Activated naive CD8-positive, alpha-beta T cell treated with anti-CD3 and anti-CD28 coated beads, Interleukin-2, amount 10 ng/mL, durations not matched to agents 7 days and 5 days (primary cell): Measurements from ENCODE around the gene GRM8. TPM values are rescaled to one million over a fixed set of nuclear protein-coding genes. Genes with fewer than 3 reads are reported as not detected.

Experiments
- ATAC-seq: fragments of 150-1000 bp; cut with Tn5 transposase; one replicate; pipeline ENCODE4 v1.10.0; 2021; ENCODE audit warnings: low read depth, moderate library complexity
- POLR2A ChIA-PET: fragments of 350-600 bp; sonication (Branson Sonifier 250); formaldehyde crosslinking; loops from one replicate; lab custom pipeline; 2021; ENCODE audit warnings: antibody characterized with exemption; lab: Charles Lee
- DNase-seq: peaks from one replicate; pipeline ENCODE4 v3.0.0; 2021
- H3K27ac Mint-ChIP-seq: one replicate; pipeline ENCODE4 v1.8.0; 2022; ENCODE audit warnings: mild to moderate bottlenecking, mixed read lengths
- H3K27me3 Mint-ChIP-seq: one replicate; pipeline ENCODE4 v1.8.0; 2022; ENCODE audit warnings: mild to moderate bottlenecking, moderate library complexity, mixed read lengths
- H3K36me3 Mint-ChIP-seq: one replicate; pipeline ENCODE4 v1.8.0; 2021; ENCODE audit warnings: mild to moderate bottlenecking, mixed read lengths
- H3K4me1 Mint-ChIP-seq: one replicate; pipeline ENCODE4 v1.8.0; 2021; ENCODE audit warnings: mixed read lengths
- H3K4me3 Mint-ChIP-seq: one replicate; pipeline ENCODE4 v1.8.0; 2022; ENCODE audit warnings: mild to moderate bottlenecking, moderate library complexity, mixed read lengths
- H3K9me3 Mint-ChIP-seq: one replicate; pipeline ENCODE4 v1.8.0; 2021; ENCODE audit warnings: mixed read lengths
- total RNA-seq, 2 experiments: library from RNA; stranded (reverse); gene quantifications; one replicate each; pipeline ENCODE4 v1.2.3, GENCODE V29; 2021

The GRM8 gene
- total RNA-seq, 2 experiments from 2014 or later, result not detected

- POLR2A ChIA-PET, result no interaction called here
- no peaks in the 10 kb centered on the region for H3K27me3 Mint-ChIP-seq
- peaks cover 3% of the 10 kb centered on the region for H3K9me3 Mint-ChIP-seq
- DNase-seq (no peak), ATAC-seq (no peak)
- H3K36me3 Mint-ChIP-seq, result no peaks in the 10 kb centered on the region
- H3K4me1 Mint-ChIP-seq, result no peaks in the 10 kb centered on the region
- no peak overlapping the region for H3K4me3 Mint-ChIP-seq
- H3K27ac Mint-ChIP-seq, result no peak overlapping the region
These were observed 727.8 kb downstream of the GRM8 start for GRCh38 chr7:126524967-126525366.

DNA sequence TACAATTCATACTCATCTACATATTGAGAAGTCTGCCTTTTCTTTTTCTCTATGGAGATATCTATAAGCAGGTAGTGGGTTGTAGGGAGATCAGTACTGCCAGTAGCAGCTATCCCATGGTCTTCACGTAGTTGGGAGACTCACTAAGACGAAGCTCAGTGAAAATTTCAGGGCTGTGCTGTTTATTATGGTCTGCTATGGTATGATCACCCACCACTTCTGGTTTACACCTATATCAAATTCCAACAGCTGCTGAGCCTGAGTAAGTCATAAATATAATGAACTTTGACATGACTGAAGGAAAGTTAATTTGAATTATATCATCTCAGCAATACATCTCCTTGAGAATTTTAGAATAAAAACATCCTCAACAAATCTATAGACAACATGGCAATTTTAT, 741.7 kb downstream of the GRM8 start:
- POLR2A ChIA-PET, result no interaction called here

DNA sequence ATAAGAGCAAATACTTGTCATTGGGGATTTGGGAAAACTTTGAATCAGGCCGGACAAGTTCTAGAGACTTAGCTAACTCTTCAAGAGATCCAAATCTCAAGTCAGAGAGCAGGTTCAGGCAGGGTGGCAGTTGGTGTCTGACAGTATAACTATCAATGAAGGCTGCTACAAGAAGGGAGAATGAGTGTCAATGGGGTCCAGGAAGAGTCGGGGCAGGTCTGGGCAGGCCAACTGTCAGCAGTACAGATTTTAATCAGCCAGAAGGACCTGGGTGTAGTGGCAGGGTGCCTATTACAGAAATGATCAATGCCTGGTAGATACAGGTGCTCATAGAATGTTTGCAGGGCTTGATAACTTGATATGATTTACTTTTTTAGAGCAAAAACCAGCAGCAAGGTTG, 751.1 kb downstream of the GRM8 start:
- POLR2A ChIA-PET, result no interaction called here
- Mint-ChIP-seq H3K27ac (no peak overlapping the region), H3K4me1 (no peaks in the 10 kb centered on the region), H3K27me3 (no peaks in the 10 kb centered on the region), H3K9me3 (no peaks in the 10 kb centered on the region), H3K4me3 (no peak overlapping the region), H3K36me3 (no peaks in the 10 kb centered on the region)
- ATAC-seq (no peak), DNase-seq (no peak)

More for the DNA sequence above, 741.7 kb downstream of the GRM8 start:
- Mint-ChIP-seq H3K27ac (no peak overlapping the region), H3K4me3 (no peak overlapping the region), H3K9me3 (no peaks in the 10 kb centered on the region), H3K36me3 (no peaks in the 10 kb centered on the region), H3K27me3 (no peaks in the 10 kb centered on the region), H3K4me1 (no peaks in the 10 kb centered on the region)
- DNase-seq (no peak), ATAC-seq (no peak)

GRCh38 chr7:126499481-126499880, 753.3 kb downstream of the GRM8 start:
- POLR2A ChIA-PET, result no interaction called here
- DNase-seq (no peak), ATAC-seq (no peak)
- no peak overlapping the region for H3K27ac Mint-ChIP-seq
- H3K36me3 Mint-ChIP-seq, result no peaks in the 10 kb centered on the region
- H3K4me3 Mint-ChIP-seq, result no peak overlapping the region
- H3K4me1 Mint-ChIP-seq, result no peaks in the 10 kb centered on the region
- H3K9me3 Mint-ChIP-seq, result no peaks in the 10 kb centered on the region
- no peaks in the 10 kb centered on the region for H3K27me3 Mint-ChIP-seq

- H3K36me3 Mint-ChIP-seq, result no peaks in the 10 kb centered on the region
- no peak overlapping the region for H3K4me3 Mint-ChIP-seq
- no peaks in the 10 kb centered on the region for H3K4me1 Mint-ChIP-seq
- no peak overlapping the region for H3K27ac Mint-ChIP-seq
- no peak for DNase-seq
- POLR2A ChIA-PET, result no interaction called here
- peaks cover 2% of the 10 kb centered on the region for H3K9me3 Mint-ChIP-seq
- no peaks in the 10 kb centered on the region for H3K27me3 Mint-ChIP-seq
- ATAC-seq, result no peak
These were observed 757.0 kb downstream of the GRM8 start for GRCh38 chr7:126495733-126496132.

- no peak overlapping the region for H3K4me3 Mint-ChIP-seq
- no peak for DNase-seq
- no peaks in the 10 kb centered on the region for H3K36me3 Mint-ChIP-seq
- no peaks in the 10 kb centered on the region for H3K27me3 Mint-ChIP-seq
- no peaks in the 10 kb centered on the region for H3K4me1 Mint-ChIP-seq
- POLR2A ChIA-PET, result no interaction called here
- no peak overlapping the region for H3K27ac Mint-ChIP-seq
- H3K9me3 Mint-ChIP-seq, result peaks cover 2% of the 10 kb centered on the region
- ATAC-seq, result no peak
These were observed 757.7 kb downstream of the GRM8 start for GRCh38 chr7:126495001-126495400.

GRCh38 chr7:126493801-126494200, 758.9 kb downstream of the GRM8 start:
- POLR2A ChIA-PET, result no interaction called here
- H3K9me3 Mint-ChIP-seq, result peaks cover 2% of the 10 kb centered on the region
- H3K27ac Mint-ChIP-seq, result no peak overlapping the region

DNA sequence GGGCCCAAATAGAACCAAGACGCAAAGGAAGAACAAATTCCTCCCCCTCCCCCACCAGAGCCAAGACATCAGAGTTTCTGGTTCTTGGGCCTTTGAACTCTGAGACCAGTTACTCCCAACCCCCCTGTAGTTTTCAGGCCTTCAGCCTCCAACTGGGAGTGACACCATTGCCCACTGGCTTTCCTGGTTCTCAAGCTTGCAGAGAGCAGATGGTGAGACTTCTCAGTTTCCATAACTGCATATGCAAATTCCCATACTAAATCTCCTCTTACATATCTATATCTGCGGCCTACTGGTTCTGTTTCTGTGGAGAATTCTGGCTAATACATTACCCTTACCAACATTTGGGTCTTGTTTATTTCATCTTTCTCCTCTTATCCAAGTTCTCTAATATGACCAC, 762.9 kb downstream of the GRM8 start:
- POLR2A ChIA-PET, result no interaction called here
- DNase-seq (no peak), ATAC-seq (no peak)
- H3K9me3 Mint-ChIP-seq, result peaks cover 2% of the 10 kb centered on the region
- no peaks in the 10 kb centered on the region for H3K27me3 Mint-ChIP-seq
- no peak overlapping the region for H3K27ac Mint-ChIP-seq
- H3K36me3 Mint-ChIP-seq, result no peaks in the 10 kb centered on the region
- H3K4me1 Mint-ChIP-seq, result no peaks in the 10 kb centered on the region
- H3K4me3 Mint-ChIP-seq, result no peak overlapping the region

More at GRCh38 chr7:126493801-126494200, 758.9 kb downstream of the GRM8 start:
- Mint-ChIP-seq H3K27me3 (no peaks in the 10 kb centered on the region), H3K4me3 (no peak overlapping the region), H3K4me1 (no peaks in the 10 kb centered on the region), H3K36me3 (no peaks in the 10 kb centered on the region)
- ATAC-seq (no peak), DNase-seq (no peak)

DNA sequence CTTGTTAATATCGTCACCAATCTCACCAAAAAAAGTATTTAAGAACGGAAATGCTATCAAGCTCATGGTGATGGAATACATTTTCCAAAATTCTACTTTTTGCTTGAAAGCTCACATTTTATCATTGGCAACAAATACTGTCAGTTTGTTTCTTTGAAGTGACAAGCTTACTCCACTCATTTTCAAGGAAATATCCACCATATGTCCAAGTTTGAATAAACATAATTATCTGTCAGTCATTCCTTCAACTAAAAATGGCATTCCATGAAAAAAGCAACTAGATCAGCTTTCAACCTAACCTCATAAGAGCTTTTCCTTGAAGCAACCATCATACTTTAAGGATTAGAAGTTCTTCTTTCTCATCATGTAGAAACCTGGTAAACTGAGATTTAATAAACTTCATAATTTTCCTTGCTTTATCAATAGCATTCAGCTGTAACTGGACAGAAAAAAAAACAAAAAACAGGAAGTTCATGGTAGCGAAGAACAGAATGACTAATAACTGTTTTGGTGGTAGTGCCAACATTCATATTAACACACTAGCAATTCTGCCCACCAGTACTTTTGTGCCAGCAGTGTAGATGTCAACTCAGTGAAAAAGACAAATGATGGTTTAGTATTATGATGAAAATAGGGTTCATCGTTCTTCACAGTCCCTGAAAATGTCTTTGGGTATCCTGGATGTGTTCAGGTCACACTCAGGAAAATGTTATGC, 764.9 kb downstream of the GRM8 start:
- no peaks in the 10 kb centered on the region for H3K27me3 Mint-ChIP-seq
- H3K4me1 Mint-ChIP-seq, result no peaks in the 10 kb centered on the region
- H3K27ac Mint-ChIP-seq, result no peak overlapping the region
- ATAC-seq (no peak), DNase-seq (no peak)
- no peak overlapping the region for H3K4me3 Mint-ChIP-seq
- no peaks in the 10 kb centered on the region for H3K9me3 Mint-ChIP-seq
- no peaks in the 10 kb centered on the region for H3K36me3 Mint-ChIP-seq
- POLR2A ChIA-PET, result no interaction called here

DNA sequence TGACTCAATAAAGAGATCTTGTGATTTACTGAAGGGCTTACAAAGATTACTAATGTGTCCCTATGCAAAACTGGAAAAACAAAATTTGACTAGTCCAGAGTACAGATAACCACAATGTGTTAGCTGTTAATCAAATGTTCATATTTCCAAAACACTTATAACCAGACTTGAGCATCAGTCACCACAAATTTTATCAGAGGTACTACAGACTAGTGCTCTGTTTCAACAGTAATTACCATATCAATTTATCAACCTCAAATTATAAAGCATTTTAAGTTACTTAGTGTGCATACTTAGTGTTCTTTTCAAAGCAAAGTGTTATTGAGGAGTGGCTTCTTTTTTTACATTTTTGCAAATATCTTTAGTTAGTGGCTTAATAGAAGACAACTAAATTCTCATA, 765.9 kb downstream of the GRM8 start:
- no peak overlapping the region for H3K4me3 Mint-ChIP-seq
- no peaks in the 10 kb centered on the region for H3K9me3 Mint-ChIP-seq
- no peaks in the 10 kb centered on the region for H3K4me1 Mint-ChIP-seq
- no peak overlapping the region for H3K27ac Mint-ChIP-seq
- H3K36me3 Mint-ChIP-seq, result no peaks in the 10 kb centered on the region
- no peaks in the 10 kb centered on the region for H3K27me3 Mint-ChIP-seq
- ATAC-seq (no peak), DNase-seq (no peak)
- POLR2A ChIA-PET, result no interaction called here

DNA sequence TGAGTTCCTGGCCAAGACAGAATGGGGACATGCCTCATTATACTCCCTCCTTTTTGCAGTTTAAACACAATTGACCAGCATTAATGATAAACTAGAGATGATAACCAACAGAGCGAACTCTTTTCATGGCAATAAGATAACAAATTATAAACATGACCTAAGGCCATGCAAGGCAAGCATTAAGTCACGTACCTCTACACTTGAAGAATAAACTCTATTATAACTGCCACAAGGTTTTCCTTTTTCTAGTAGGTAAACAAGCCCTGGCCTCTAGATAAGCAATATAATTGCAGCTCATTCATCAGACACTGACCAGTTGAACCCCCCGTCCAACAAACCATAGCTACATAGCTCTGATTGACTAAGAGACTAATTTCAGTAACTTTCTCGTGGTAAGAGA, 767.0 kb downstream of the GRM8 start:
- no peaks in the 10 kb centered on the region for H3K36me3 Mint-ChIP-seq
- DNase-seq (no peak), ATAC-seq (no peak)
- no peaks in the 10 kb centered on the region for H3K9me3 Mint-ChIP-seq
- H3K27ac Mint-ChIP-seq, result no peak overlapping the region
- no peak overlapping the region for H3K4me3 Mint-ChIP-seq
- no peaks in the 10 kb centered on the region for H3K27me3 Mint-ChIP-seq
- no peaks in the 10 kb centered on the region for H3K4me1 Mint-ChIP-seq
- POLR2A ChIA-PET, result no interaction called here

- ATAC-seq, result no peak
- H3K27ac Mint-ChIP-seq, result no peak overlapping the region
- POLR2A ChIA-PET, result no interaction called here
- DNase-seq, result no peak
- no peaks in the 10 kb centered on the region for H3K4me1 Mint-ChIP-seq
- no peaks in the 10 kb centered on the region for H3K9me3 Mint-ChIP-seq
- H3K36me3 Mint-ChIP-seq, result no peaks in the 10 kb centered on the region
- no peak overlapping the region for H3K4me3 Mint-ChIP-seq
- no peaks in the 10 kb centered on the region for H3K27me3 Mint-ChIP-seq
These were observed 768.8 kb downstream of the GRM8 start for GRCh38 chr7:126483972-126484371.

- no peaks in the 10 kb centered on the region for H3K4me1 Mint-ChIP-seq
- H3K27me3 Mint-ChIP-seq, result no peaks in the 10 kb centered on the region
- H3K27ac Mint-ChIP-seq, result no peak overlapping the region
- no peak overlapping the region for H3K4me3 Mint-ChIP-seq
- no peaks in the 10 kb centered on the region for H3K36me3 Mint-ChIP-seq
- peaks cover 6% of the 10 kb centered on the region for H3K9me3 Mint-ChIP-seq
- DNase-seq (no peak), ATAC-seq (no peak)
- POLR2A ChIA-PET, result no interaction called here
These were observed 779.9 kb downstream of the GRM8 start for GRCh38 chr7:126472825-126473224.

DNA sequence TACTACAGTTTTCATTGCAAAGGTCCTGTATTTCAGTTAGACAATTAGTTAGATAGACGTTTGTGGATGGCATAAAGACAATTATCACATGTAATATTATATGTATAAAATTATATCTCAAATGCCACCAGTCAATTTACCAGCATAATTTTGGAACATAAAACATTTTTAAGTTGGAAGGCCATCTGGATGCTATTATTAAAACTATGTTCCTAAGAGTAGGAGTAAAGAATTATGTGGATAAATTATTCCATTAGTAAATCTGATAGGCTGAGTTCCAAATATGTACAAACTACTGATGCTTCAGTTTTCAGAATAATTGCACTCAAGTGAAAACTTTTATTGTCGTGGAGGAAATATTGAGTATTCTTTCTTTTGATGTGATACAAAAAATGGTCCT, 790.3 kb downstream of the GRM8 start:
- Mint-ChIP-seq H3K36me3 (no peaks in the 10 kb centered on the region), H3K27me3 (no peaks in the 10 kb centered on the region)

More for the DNA sequence above, 790.3 kb downstream of the GRM8 start:
- POLR2A ChIA-PET, result no interaction called here
- Mint-ChIP-seq H3K4me3 (no peak overlapping the region), H3K9me3 (no peaks in the 10 kb centered on the region), H3K27ac (no peak overlapping the region), H3K4me1 (no peaks in the 10 kb centered on the region)
- ATAC-seq (no peak), DNase-seq (no peak)
